WI38 (cell line): ENCODE results near the gene DUSP5.
A peak's percentile ranks its signal among the peaks of the same experiment; 100 is the strongest.

Source experiments
- H3K4me3 ChIP-seq: 2 replicates; pipeline ENCODE4 v1.5.1; 2011; ENCODE audit warnings: low read depth, mild to moderate bottlenecking, control low read depth, low read length
- TF ChIP-seq, protein P1 (sequence below): IDR thresholded peaks from 2 replicates; pipeline ENCODE4 v1.5.1; 2012; ENCODE audit warnings: low read depth, mild to moderate bottlenecking, control low read depth, low read length

Gene DUSP5

DNA sequence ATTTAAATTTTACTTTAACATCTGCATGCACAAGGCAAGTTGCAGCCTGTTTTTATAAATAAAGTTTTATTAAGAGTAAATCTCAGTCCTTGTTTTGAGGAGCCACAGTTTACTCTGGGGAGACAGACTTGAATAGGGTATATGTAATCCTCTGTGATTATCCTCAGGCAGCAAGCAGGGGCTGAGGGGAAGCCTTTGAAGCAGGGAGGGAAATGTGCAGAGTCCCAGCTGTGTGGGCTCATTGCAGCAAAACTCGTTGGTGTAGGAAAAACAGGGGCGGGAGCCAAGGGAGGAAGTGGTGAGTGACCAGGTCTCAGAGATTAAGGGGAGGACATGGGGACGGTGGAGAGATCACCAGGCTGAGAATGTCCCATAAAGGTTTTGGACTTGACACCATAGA, 35.4 kb downstream of the DUSP5 start:
- no peak overlapping the region for H3K4me3 ChIP-seq
- TF ChIP-seq, protein P1, sequence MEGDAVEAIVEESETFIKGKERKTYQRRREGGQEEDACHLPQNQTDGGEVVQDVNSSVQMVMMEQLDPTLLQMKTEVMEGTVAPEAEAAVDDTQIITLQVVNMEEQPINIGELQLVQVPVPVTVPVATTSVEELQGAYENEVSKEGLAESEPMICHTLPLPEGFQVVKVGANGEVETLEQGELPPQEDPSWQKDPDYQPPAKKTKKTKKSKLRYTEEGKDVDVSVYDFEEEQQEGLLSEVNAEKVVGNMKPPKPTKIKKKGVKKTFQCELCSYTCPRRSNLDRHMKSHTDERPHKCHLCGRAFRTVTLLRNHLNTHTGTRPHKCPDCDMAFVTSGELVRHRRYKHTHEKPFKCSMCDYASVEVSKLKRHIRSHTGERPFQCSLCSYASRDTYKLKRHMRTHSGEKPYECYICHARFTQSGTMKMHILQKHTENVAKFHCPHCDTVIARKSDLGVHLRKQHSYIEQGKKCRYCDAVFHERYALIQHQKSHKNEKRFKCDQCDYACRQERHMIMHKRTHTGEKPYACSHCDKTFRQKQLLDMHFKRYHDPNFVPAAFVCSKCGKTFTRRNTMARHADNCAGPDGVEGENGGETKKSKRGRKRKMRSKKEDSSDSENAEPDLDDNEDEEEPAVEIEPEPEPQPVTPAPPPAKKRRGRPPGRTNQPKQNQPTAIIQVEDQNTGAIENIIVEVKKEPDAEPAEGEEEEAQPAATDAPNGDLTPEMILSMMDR: no peak

DNA sequence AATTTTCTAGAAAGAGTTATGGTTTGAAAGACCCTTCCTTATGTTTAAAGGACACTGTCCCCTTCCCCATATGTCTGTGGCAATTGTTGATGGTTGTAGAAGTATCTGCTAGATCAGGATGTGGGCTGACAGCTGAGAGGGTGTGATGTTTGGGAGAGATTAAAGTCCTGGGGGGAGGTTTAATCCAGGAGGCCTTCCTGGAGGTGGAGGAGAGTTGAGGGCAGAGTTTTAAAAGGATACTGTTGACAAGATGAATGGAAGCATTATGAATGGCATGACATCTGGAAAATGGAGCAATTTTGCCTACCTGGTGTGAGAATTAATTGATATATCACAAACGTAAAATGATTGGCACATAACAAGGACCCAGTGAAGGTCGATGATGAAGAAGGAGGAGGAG, 36.9 kb downstream of the DUSP5 start:
- no peak overlapping the region for H3K4me3 ChIP-seq
- TF ChIP-seq, protein P1: no peak

DNA sequence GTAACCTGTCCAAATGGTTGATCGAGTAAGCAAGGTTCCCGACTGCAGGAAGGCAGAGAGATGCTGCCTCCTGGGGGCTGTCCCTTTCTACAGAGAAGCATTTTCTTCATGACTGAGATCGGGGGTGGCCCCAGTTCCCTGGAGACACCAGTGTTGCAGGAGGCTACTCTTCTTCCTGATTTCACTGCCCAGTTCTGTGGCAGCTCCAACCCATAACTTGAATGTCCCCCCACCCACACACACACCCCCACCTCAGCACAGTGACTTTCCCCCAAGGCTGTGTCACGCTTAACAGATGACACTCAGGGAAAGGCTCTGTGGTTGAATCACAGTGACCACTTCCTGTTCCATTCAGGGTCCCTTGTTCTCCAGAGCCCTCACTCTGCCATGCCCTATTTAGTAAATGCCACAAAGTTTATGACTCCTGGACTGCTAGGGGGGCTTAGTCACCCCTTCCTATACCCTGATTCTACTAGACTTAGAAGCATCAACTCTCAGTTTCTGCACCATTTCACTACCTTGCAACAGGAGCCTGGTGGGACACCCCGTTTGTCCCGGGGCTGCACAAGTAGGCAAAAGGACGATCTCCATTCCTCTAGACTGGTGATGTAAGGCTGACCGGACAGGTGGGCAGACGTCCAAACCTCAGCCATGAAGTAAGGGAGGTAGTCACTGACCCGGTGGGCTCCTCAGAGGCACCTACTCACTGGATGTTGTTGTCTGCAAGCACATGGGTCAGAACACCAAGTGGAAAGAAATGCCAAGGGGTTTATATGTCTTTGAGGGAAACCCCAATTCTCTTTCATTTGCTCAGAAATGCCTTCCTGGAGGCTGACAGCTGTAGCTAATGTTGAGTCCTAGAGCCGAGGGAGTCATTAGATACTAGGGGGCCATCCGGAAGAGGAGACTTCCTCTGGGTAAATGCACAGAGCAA, 38.5 kb downstream of the DUSP5 start:
- no peak overlapping the region for H3K4me3 ChIP-seq
- TF ChIP-seq, protein P1: peak; percentile 27; the same call in 1 of the 2 replicates

DNA sequence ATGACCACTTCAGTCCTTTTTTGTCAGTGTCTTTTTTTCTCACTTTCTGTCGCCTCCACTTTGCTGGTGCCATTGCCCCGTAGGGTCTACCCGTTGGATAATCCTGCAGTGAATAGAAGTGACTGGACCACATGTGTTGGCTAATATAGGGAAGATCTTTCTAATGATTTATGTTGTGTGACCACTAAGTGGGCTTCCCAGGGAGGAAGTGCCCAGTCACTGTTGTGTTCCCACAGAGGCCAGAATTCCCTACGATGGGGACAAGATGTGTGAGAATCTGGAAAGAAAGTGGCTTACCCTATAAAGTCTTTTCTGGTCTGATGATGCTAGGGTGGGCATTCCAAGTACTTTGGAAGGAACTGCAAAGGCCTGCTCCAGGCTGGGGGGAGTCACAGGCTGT, 41.4 kb downstream of the DUSP5 start:
- TF ChIP-seq, protein P1: no peak
- H3K4me3 ChIP-seq: no peak overlapping the region

DNA sequence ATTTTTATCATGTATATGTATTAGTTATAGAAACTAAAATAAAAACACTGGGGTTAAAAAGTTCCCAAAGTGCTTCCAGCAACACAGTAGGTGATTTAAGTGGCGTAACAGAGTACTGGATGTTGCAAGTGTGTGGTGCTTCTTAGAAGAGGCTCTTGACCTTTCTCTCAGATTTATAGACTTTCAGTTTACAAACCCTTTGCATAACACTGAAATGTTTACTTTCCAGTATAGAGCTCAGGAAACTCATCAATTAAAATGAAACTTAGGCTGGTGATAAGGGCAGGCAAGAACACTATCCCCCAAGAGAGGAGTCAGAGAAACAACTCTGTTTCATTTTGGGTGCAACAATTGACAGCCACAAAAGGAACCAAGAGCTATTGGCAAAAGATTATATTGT, 42.3 kb downstream of the DUSP5 start:
- no peak overlapping the region for H3K4me3 ChIP-seq
- TF ChIP-seq, protein P1: no peak

DNA sequence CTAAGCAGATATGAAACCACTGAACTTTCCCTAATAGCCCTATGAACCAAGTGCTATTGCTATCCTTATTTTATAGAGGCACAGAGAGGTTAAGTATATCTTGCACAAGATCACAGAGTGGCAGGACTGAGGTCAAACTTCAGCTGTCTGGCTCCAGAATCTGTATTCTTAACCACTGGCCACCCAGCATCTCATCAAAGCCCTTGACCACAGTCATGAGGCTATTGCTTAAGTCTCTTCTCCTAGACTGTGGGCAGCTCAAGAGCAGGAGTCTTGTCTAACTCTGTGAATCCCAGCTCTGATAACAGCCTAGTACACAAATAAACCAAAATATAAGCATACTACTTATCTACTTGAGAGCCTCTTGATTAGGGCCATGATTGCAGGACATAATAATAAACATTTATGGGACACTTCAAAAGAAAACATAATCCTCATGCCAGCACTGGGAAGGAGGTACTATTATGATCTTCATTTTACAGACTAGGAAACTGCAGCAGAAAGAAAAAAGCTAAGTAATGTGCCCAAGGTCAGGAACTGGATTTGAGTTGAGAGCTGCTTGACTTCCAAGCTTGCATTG, 47.3 kb downstream of the DUSP5 start:
- no peak overlapping the region for H3K4me3 ChIP-seq
- TF ChIP-seq, protein P1: no peak

DNA sequence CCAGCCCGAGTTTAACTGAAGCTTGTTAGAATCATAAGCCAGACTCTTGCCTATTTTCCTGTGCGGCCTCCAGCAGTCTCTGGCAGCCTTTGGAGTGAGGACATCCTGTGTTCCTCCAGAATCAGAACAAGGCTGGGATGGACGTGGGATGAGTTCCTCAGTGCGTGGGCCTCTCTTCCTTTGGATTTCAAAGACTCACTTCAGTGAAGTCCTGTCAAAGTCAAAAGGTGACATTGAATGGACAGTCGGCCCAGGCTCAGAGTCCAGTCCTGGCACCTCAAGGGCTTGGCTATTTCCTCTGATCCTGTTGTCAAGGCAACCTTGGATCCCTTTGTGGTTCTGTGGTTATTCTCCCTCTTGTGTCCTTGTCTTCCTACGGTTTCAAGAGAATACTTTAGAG, 48.4 kb downstream of the DUSP5 start:
- TF ChIP-seq, protein P1: no peak
- H3K4me3 ChIP-seq: no peak overlapping the region
